ENCODE results near the gene PUS1. TPM values are rescaled to one million over a fixed set of nuclear protein-coding genes. Genes with fewer than 3 reads are reported as not detected.

The PUS1 gene
- total RNA-seq, 1 experiment from 2014 or later, result 77.3 TPM

- Histone ChIP-seq H3K27ac (ENCODE audit: low read depth, low read length) (no peak overlapping the region), H3K9me2 (ENCODE audit: insufficient read depth) (no peaks in the 10 kb centered on the region), H3K79me2 (ENCODE audit: insufficient read depth, low read length) (peaks cover 41% of the 10 kb centered on the region), H3K9me3 (ENCODE audit: control insufficient read depth in 1 of 2, insufficient read depth in 1 of 2, low read depth in 1 of 2, low read length in 2 of 2) (no peaks in the 10 kb centered on the region), H4K20me1 (ENCODE audit: insufficient read depth) (peaks cover 2% of the 10 kb centered on the region; the same call in 1 of the 2 replicates), H3K4me3 (replicated peaks in 1 of 2; ENCODE audit: low read depth in 1 of 2, low read length in 2 of 2) (no peak overlapping the region), H3K27me3 (ENCODE audit: insufficient read depth, low read length) (no peaks in the 10 kb centered on the region), H3K9ac (ENCODE audit: low read length) (no peak overlapping the region), H3K4me1 (ENCODE audit: control insufficient read depth in 1 of 2, insufficient read depth in 2 of 2, low read length in 2 of 2) (no peaks in the 10 kb centered on the region), H2AFZ (ENCODE audit: low read depth, low read length, poor library complexity, severe bottlenecking) (no peak overlapping the region), H3K36me3 (ENCODE audit: control insufficient read depth in 1 of 2, insufficient read depth in 2 of 2, low read length in 2 of 2) (peaks cover 17 to 21% of the 10 kb centered on the region in 2 experiments; a peak in 3 of 4 replicates), H3K4me2 (ENCODE audit: low read length) (no peak overlapping the region)
- no peak for TF ChIP-seq POLR2AphosphoS5 (IDR thresholded peaks at IDR 0.05; ENCODE audit: low read depth, low read length)
- no peak for TF ChIP-seq SRF (IDR thresholded peaks at IDR 0.05; ENCODE audit: low read depth)
- TF ChIP-seq EGR1 (IDR thresholded peaks at IDR 0.05; ENCODE audit: low read depth), result no peak
- TF ChIP-seq JUND (IDR thresholded peaks at IDR 0.05), result no peak
- no peak for TF ChIP-seq POLR2A (IDR thresholded peaks at IDR 0.05; ENCODE audit: borderline replicate concordance, extremely low read depth, insufficient read depth, insufficient read length)
- no peak for TF ChIP-seq RAD21 (IDR thresholded peaks at IDR 0.05; ENCODE audit: low read depth)
- no peak for TF ChIP-seq EZH2 (IDR thresholded peaks at IDR 0.05)
- no peak for TF ChIP-seq YY1 (IDR thresholded peaks at IDR 0.05; ENCODE audit: extremely low read depth, insufficient replicate concordance, low read depth, low read length)
- no peak for TF ChIP-seq SP1 (IDR thresholded peaks at IDR 0.05; ENCODE audit: low read depth)
- TF ChIP-seq REST (IDR thresholded peaks at IDR 0.05; ENCODE audit: low read depth), result no peak
- no peak for TF ChIP-seq CBX3 (IDR thresholded peaks at IDR 0.05; ENCODE audit: low read depth)
- CTCF ChIA-PET, result no interaction called here
- no TSS peak for BruUV-seq (replicated peaks)
- intact Hi-C loops (cut with micrococcal nuclease), result loop anchor here (5.0 kb wide), 1 partner anchor 1069 kb away; no protein-coding TSS in a partner anchor
- POLR2A ChIA-PET, result no interaction called here
- DNase-seq (ENCODE audit: low read depth, low spot score) (no peak), ATAC-seq (no peak)
- RAD21 ChIA-PET (ENCODE audit: low non-redundant PET in 1 of 2, low total read pairs in 2 of 2, uncharacterized antibody in 2 of 2, unreplicated experiment in 2 of 2), result no interaction called here
Measured at GRCh38 chr12:131981388-131981787, 52.3 kb downstream of the PUS1 start.

Data from HCT116 (cell line).